ENCODE data around the gene DSCAM. TPM values are rescaled to one million over a fixed set of nuclear protein-coding genes. Genes with fewer than 3 reads are reported as not detected.

The DSCAM gene
- polyA plus RNA-seq, 4 donors = under 0.01 to 0.22 (median 0.13) TPM; not detected in 1

- no peak for DNase-seq
- peak overlapping the region in 1 of 3 donors; percentile 33 for H3K27ac ChIP-seq (ENCODE audit: low read depth in 1 of 3, low read length in 2 of 3)
- no peaks in the 10 kb centered on the region for H3K9me3 ChIP-seq (ENCODE audit: control insufficient read depth in 2 of 2, insufficient read depth in 1 of 2, low read depth in 1 of 2, low read length in 1 of 2)
- H3K27me3 ChIP-seq (ENCODE audit: control insufficient read depth in 3 of 3, insufficient read depth in 3 of 3, low read length in 3 of 3) = peaks cover 6 to 29% (median 10%) of the 10 kb centered on the region in 3 donors
- WGBS, 3 donors = 63 to 78% (median 72%) methylated on average over 5 of the region's 5 CpGs
- no peak for FAIRE-seq
- H3K36me3 ChIP-seq (ENCODE audit: control insufficient read depth in 3 of 3, insufficient read depth in 2 of 3, low read depth in 1 of 3, low read length in 3 of 3) = no peaks in the 10 kb centered on the region
- no peaks in the 10 kb centered on the region for H3K4me1 ChIP-seq (ENCODE audit: control insufficient read depth in 3 of 3, insufficient read depth in 2 of 3, low read depth in 1 of 3, low read length in 2 of 3)
- no peak overlapping the region for H3K4me3 ChIP-seq (ENCODE audit: low read depth in 1 of 3, low read length in 3 of 3)
These were observed 1.4 kb downstream of the DSCAM start for GRCh38 chr21:40845441-40845995.

- H3K36me3 ChIP-seq (ENCODE audit: control insufficient read depth in 3 of 3, insufficient read depth in 2 of 3, low read depth in 1 of 3, low read length in 3 of 3) = no peaks in the 10 kb centered on the region
- H3K27ac ChIP-seq (ENCODE audit: low read depth in 1 of 3, low read length in 2 of 3) = no peak overlapping the region
- H3K9me3 ChIP-seq (ENCODE audit: control insufficient read depth in 2 of 2, insufficient read depth in 1 of 2, low read depth in 1 of 2, low read length in 1 of 2) = no peaks in the 10 kb centered on the region
- peaks cover 6 to 29% (median 10%) of the 10 kb centered on the region in 3 donors for H3K27me3 ChIP-seq (ENCODE audit: control insufficient read depth in 3 of 3, insufficient read depth in 3 of 3, low read length in 3 of 3)
- FAIRE-seq (no peak), DNase-seq (no peak)
- no peaks in the 10 kb centered on the region for H3K4me1 ChIP-seq (ENCODE audit: control insufficient read depth in 3 of 3, insufficient read depth in 2 of 3, low read depth in 1 of 3, low read length in 2 of 3)
- H3K4me3 ChIP-seq (ENCODE audit: low read depth in 1 of 3, low read length in 3 of 3) = no peak overlapping the region
- WGBS, 3 donors = 69 to 85% (median 85%) methylated on average over 5 of the region's 5 CpGs
These were observed 2.0 kb downstream of the DSCAM start for GRCh38 chr21:40844935-40845334.

GRCh38 chr21:40842197-40842552 lies 4.8 kb downstream of the DSCAM start:
- peaks cover 5 to 27% (median 5%) of the 10 kb centered on the region in 3 donors for H3K27me3 ChIP-seq (ENCODE audit: control insufficient read depth in 3 of 3, insufficient read depth in 3 of 3, low read length in 3 of 3)
- no peaks in the 10 kb centered on the region for H3K36me3 ChIP-seq (ENCODE audit: control insufficient read depth in 3 of 3, insufficient read depth in 2 of 3, low read depth in 1 of 3, low read length in 3 of 3)
- H3K9me3 ChIP-seq (ENCODE audit: control insufficient read depth in 2 of 2, insufficient read depth in 1 of 2, low read depth in 1 of 2, low read length in 1 of 2) = no peaks in the 10 kb centered on the region
- DNase-seq (no peak), FAIRE-seq (no peak)
- H3K4me3 ChIP-seq (ENCODE audit: low read depth in 1 of 3, low read length in 3 of 3) = no peak overlapping the region
- no peak overlapping the region for H3K27ac ChIP-seq (ENCODE audit: low read depth in 1 of 3, low read length in 2 of 3)
- 38 to 49% (median 46%) methylated on average over 11 of the region's 11 CpGs for WGBS, 3 donors
- no peaks in the 10 kb centered on the region for H3K4me1 ChIP-seq (ENCODE audit: control insufficient read depth in 3 of 3, insufficient read depth in 2 of 3, low read depth in 1 of 3, low read length in 2 of 3)

- FAIRE-seq = no peak
- no peaks in the 10 kb centered on the region for H3K36me3 ChIP-seq (ENCODE audit: control insufficient read depth in 3 of 3, insufficient read depth in 2 of 3, low read depth in 1 of 3, low read length in 3 of 3)
- WGBS, 3 donors = 3 to 7% (median 5%) methylated on average over 39 of the region's 39 CpGs
- no peaks in the 10 kb centered on the region for H3K4me1 ChIP-seq (ENCODE audit: control insufficient read depth in 3 of 3, insufficient read depth in 2 of 3, low read depth in 1 of 3, low read length in 2 of 3)
- peaks cover 0 to 24% (median under 1%) of the 10 kb centered on the region in 3 donors for H3K27me3 ChIP-seq (ENCODE audit: control insufficient read depth in 3 of 3, insufficient read depth in 3 of 3, low read length in 3 of 3)
- peak; percentile 24 to 40 for DNase-seq
- no peaks in the 10 kb centered on the region for H3K9me3 ChIP-seq (ENCODE audit: control insufficient read depth in 2 of 2, insufficient read depth in 1 of 2, low read depth in 1 of 2, low read length in 1 of 2)
- H3K4me3 ChIP-seq (ENCODE audit: low read depth in 1 of 3, low read length in 3 of 3) = peak overlapping the region in 1 of 3 donors; percentile 25
- H3K27ac ChIP-seq (ENCODE audit: low read depth in 1 of 3, low read length in 2 of 3) = no peak overlapping the region
These were observed 5.3 kb downstream of the DSCAM start for GRCh38 chr21:40841524-40842196.

- Histone ChIP-seq H3K9me3 (ENCODE audit: control insufficient read depth in 2 of 2, insufficient read depth in 1 of 2, low read depth in 1 of 2, low read length in 1 of 2) (no peaks in the 10 kb centered on the region), H3K27ac (ENCODE audit: low read depth in 1 of 3, low read length in 2 of 3) (no peak overlapping the region), H3K27me3 (ENCODE audit: control insufficient read depth in 3 of 3, insufficient read depth in 3 of 3, low read length in 3 of 3) (peaks cover 0 to 19% (median 0%) of the 10 kb centered on the region in 3 donors), H3K36me3 (ENCODE audit: control insufficient read depth in 3 of 3, insufficient read depth in 2 of 3, low read depth in 1 of 3, low read length in 3 of 3) (no peaks in the 10 kb centered on the region), H3K4me1 (ENCODE audit: control insufficient read depth in 3 of 3, insufficient read depth in 2 of 3, low read depth in 1 of 3, low read length in 2 of 3) (no peaks in the 10 kb centered on the region), H3K4me3 (ENCODE audit: low read depth in 1 of 3, low read length in 3 of 3) (no peak overlapping the region)
- FAIRE-seq (no peak), DNase-seq (no peak)
- 60 to 68% (median 67%) methylated on average over 15 of the region's 15 CpGs for WGBS, 3 donors
These were observed 6.4 kb downstream of the DSCAM start for GRCh38 chr21:40840401-40841125.

GRCh38 chr21:40839521-40839920 lies 7.4 kb downstream of the DSCAM start:
- H3K27ac ChIP-seq (ENCODE audit: low read depth in 1 of 3, low read length in 2 of 3) = no peak overlapping the region
- no peaks in the 10 kb centered on the region for H3K36me3 ChIP-seq (ENCODE audit: control insufficient read depth in 3 of 3, insufficient read depth in 2 of 3, low read depth in 1 of 3, low read length in 3 of 3)
- WGBS, 3 donors = 30 to 43% (median 39%) methylated on average over 2 of the region's 2 CpGs
- peaks cover 0 to 15% (median 0%) of the 10 kb centered on the region in 3 donors for H3K27me3 ChIP-seq (ENCODE audit: control insufficient read depth in 3 of 3, insufficient read depth in 3 of 3, low read length in 3 of 3)
- no peak for DNase-seq
- H3K9me3 ChIP-seq (ENCODE audit: control insufficient read depth in 2 of 2, insufficient read depth in 1 of 2, low read depth in 1 of 2, low read length in 1 of 2) = no peaks in the 10 kb centered on the region
- FAIRE-seq = no peak
- H3K4me1 ChIP-seq (ENCODE audit: control insufficient read depth in 3 of 3, insufficient read depth in 2 of 3, low read depth in 1 of 3, low read length in 2 of 3) = no peaks in the 10 kb centered on the region
- H3K4me3 ChIP-seq (ENCODE audit: low read depth in 1 of 3, low read length in 3 of 3) = no peak overlapping the region

GRCh38 chr21:40837456-40837855 lies 9.5 kb downstream of the DSCAM start:
- FAIRE-seq = no peak

GRCh38 chr21:40835184-40835694 lies 11.7 kb downstream of the DSCAM start:
- no peaks in the 10 kb centered on the region for H3K4me1 ChIP-seq (ENCODE audit: control insufficient read depth in 3 of 3, insufficient read depth in 2 of 3, low read depth in 1 of 3, low read length in 2 of 3)
- no peak overlapping the region for H3K4me3 ChIP-seq (ENCODE audit: low read depth in 1 of 3, low read length in 3 of 3)
- no peak overlapping the region for H3K27ac ChIP-seq (ENCODE audit: low read depth in 1 of 3, low read length in 2 of 3)
- DNase-seq (no peak), FAIRE-seq (no peak)
- 50 to 77% (median 68%) methylated on average over 2 of the region's 2 CpGs for WGBS, 3 donors
- no peaks in the 10 kb centered on the region for H3K27me3 ChIP-seq (ENCODE audit: control insufficient read depth in 3 of 3, insufficient read depth in 3 of 3, low read length in 3 of 3)
- no peaks in the 10 kb centered on the region for H3K9me3 ChIP-seq (ENCODE audit: control insufficient read depth in 2 of 2, insufficient read depth in 1 of 2, low read depth in 1 of 2, low read length in 1 of 2)
- H3K36me3 ChIP-seq (ENCODE audit: control insufficient read depth in 3 of 3, insufficient read depth in 2 of 3, low read depth in 1 of 3, low read length in 3 of 3) = no peaks in the 10 kb centered on the region

More at GRCh38 chr21:40837456-40837855, 9.5 kb downstream of the DSCAM start:
- Histone ChIP-seq H3K9me3 (ENCODE audit: control insufficient read depth in 2 of 2, insufficient read depth in 1 of 2, low read depth in 1 of 2, low read length in 1 of 2) (no peaks in the 10 kb centered on the region), H3K27ac (ENCODE audit: low read depth in 1 of 3, low read length in 2 of 3) (no peak overlapping the region), H3K27me3 (ENCODE audit: control insufficient read depth in 3 of 3, insufficient read depth in 3 of 3, low read length in 3 of 3) (peaks cover 0 to 11% (median 0%) of the 10 kb centered on the region in 3 donors), H3K4me1 (ENCODE audit: control insufficient read depth in 3 of 3, insufficient read depth in 2 of 3, low read depth in 1 of 3, low read length in 2 of 3) (no peaks in the 10 kb centered on the region), H3K36me3 (ENCODE audit: control insufficient read depth in 3 of 3, insufficient read depth in 2 of 3, low read depth in 1 of 3, low read length in 3 of 3) (no peaks in the 10 kb centered on the region), H3K4me3 (ENCODE audit: low read depth in 1 of 3, low read length in 3 of 3) (no peak overlapping the region)
- WGBS, 3 donors = 50 to 62% (median 55%) methylated on average over 5 of the region's 5 CpGs
- no peak for DNase-seq

Measured in small intestine (tissue), 7 donors.